PC-9 (cell line): Measurements from ENCODE around the gene HOXA5. TPM values are rescaled to one million over a fixed set of nuclear protein-coding genes. Genes with fewer than 3 reads are reported as not detected.

Experiments used
- BruUV-seq: library from RNA; stranded (reverse); fragments of 400-500 nt; replicated peaks from 2 replicates; lab custom pipeline; 2021; lab: Mats Ljungman, UMichigan
- CTCF ChIA-PET: fragments of 300-600 bp; sonication (Branson Sonifier 250); formaldehyde crosslinking; loops from one replicate; lab custom pipeline; 2022; ENCODE audit warnings: antibody characterized with exemption; lab: Charles Lee
- POLR2A ChIA-PET: fragments of 300-600 bp; sonication (Branson Sonifier 250); formaldehyde crosslinking; loops from one replicate; lab custom pipeline; 2022; ENCODE audit warnings: antibody characterized with exemption; ENCODE audit not compliant: unreplicated experiment; lab: Charles Lee
- DNase-seq, 2 experiments: peaks; one replicate each; pipeline versions ENCODE4 v3.0.0 to v3.0.0-alpha.2; 2015 to 2022; ENCODE audit warnings: mixed read lengths in 1 of 2
- H2AFZ ChIP-seq: fragments of 200-600 bp; sonication (generic); 2 replicates; pipeline ENCODE4 v1.8.1; 2017; ENCODE audit warnings: antibody characterized with exemption
- H3F3A ChIP-seq: fragments of 200-600 bp; sonication (generic); 2 replicates; pipeline ENCODE4 v1.8.1; 2017; ENCODE audit warnings: antibody characterized with exemption, mild to moderate bottlenecking, low read depth; ENCODE audit not compliant: insufficient read depth
- H3K27ac ChIP-seq: fragments of 200-600 bp; sonication (generic); 2 replicates; pipeline ENCODE4 v1.6.1; 2016; ENCODE audit warnings: mixed run types
- H3K27me3 ChIP-seq: fragments of 200-600 bp; sonication (generic); 2 replicates; pipeline ENCODE4 v1.6.1; 2016; ENCODE audit warnings: low read depth, mixed run types; ENCODE audit not compliant: insufficient read depth
- H3K36me3 ChIP-seq: fragments of 200-600 bp; sonication (generic); 2 replicates; pipeline ENCODE4 v1.6.1; 2016; ENCODE audit warnings: low read depth, mixed run types
- H3K4me1 ChIP-seq: fragments of 200-600 bp; sonication (generic); replicated peaks from 2 replicates; pipeline ENCODE4 v1.6.1; 2016; ENCODE audit warnings: mixed run types; ENCODE audit not compliant: insufficient read depth
- H3K4me2 ChIP-seq: fragments of 200-600 bp; sonication (generic); 2 replicates; pipeline ENCODE4 v1.6.1; 2017; ENCODE audit warnings: mixed run types
- H3K4me3 ChIP-seq: fragments of 200-600 bp; sonication (generic); 2 replicates; pipeline ENCODE4 v1.6.1; 2016; ENCODE audit warnings: mixed run types
- H3K79me2 ChIP-seq: fragments of 200-600 bp; sonication (generic); 2 replicates; pipeline ENCODE4 v1.6.1; 2017; ENCODE audit warnings: low read depth, mixed run types
- H3K9me2 ChIP-seq: fragments of 200-600 bp; sonication (generic); 2 replicates; pipeline ENCODE4 v1.8.1; 2017; ENCODE audit warnings: mild to moderate bottlenecking; ENCODE audit not compliant: insufficient read depth
- H3K9me3 ChIP-seq: fragments of 200-600 bp; sonication (generic); 2 replicates; pipeline ENCODE4 v1.8.1; 2016; ENCODE audit warnings: low read depth; ENCODE audit not compliant: insufficient read depth
- H4K20me1 ChIP-seq: fragments of 200-600 bp; sonication (generic); 2 replicates; pipeline ENCODE4 v1.8.1; 2017; ENCODE audit not compliant: insufficient read depth
- EZH2 ChIP-seq: fragments of 200-600 bp; sonication (generic); IDR thresholded peaks from 2 replicates; pipeline ENCODE4 v1.8.0; 2017; ENCODE audit warnings: antibody characterized with exemption, low read depth
- intact Hi-C: fragments of 100-400 bp; cut with micrococcal nuclease; formaldehyde crosslinking; loops from one replicate; pipeline ENCODE4 v1.10.0; 2022; ENCODE audit not compliant: unreplicated experiment
- total RNA-seq: library from RNA; stranded (reverse); gene quantifications from 2 replicates; pipeline ENCODE4 v1.2.3, GENCODE V29; 2021
- TF ChIP-seq, protein P1 (sequence below): fragments of 200-600 bp; sonication (generic); conservative IDR thresholded peaks from 2 replicates; pipeline ENCODE4 v1.6.1; 2017; ENCODE audit warnings: mixed run types, antibody characterized with exemption, mild to moderate bottlenecking, moderate library complexity

HOXA5 gene
- total RNA-seq, 1 experiment from 2014 or later = 1.0 TPM

DNA sequence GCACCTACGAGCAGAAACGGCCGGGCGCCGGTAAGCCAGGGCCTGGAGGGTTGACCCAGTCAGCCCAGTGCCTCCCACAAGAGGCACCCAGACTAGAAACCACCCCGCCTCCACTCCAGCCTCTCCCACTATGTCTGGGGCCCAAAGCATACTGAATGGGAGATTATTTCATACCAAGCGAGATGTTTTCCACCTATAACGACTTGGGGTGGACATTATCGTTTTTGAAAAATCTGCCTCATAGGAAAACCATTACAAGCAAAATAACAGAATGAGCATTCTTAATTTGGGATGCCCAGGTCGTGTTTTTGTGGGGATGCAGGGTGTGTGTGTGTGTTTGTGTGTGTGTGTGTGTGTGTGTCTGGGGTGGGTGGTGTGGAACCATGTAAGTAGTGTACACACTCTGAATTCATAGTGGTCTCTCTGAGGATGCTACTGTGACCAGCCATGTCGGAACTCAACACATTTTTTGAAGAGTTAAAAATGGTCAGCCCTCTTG lies 2.5 kb upstream of the HOXA5 start:
- no peak overlapping the region for H3K27ac ChIP-seq
- CTCF ChIA-PET = no interaction called here
- no peak overlapping the region for H3K4me3 ChIP-seq

DNA sequence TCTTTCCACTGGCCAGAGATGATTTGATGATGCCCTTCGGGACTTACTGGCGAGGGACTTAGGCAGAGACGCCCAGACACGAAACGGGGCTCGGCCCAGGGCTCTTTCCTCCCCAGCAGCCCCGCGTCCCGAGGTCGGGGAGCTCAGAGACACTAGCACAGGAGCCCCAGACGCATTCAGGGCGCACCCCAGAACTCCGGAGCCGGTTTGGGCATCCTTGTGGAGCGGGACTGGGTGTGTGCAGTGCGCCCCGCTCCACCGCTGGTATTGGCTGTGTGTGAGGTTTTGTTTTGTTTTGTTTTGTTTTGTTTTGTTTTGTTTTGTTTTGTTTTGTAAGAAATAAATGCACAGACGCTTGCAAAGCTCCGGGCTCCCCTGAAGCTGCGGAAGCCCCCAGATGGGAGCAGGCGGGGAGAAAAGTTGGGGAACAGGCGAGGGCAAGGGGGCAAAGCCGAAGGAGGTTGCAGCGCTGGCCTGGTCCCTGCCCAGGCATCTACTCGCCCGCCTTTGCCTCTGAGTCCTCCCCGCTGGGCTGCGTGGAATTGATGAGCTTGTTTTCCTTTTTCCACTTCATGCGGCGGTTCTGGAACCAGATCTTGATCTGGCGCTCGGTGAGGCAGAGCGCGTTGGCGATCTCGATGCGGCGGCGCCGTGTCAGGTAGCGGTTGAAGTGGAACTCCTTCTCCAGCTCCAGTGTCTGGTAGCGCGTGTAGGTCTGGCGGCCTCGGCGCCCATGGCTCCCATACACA lies 1.9 kb upstream of the HOXA5 start:
- H3K4me1 ChIP-seq = 0 out of 2 replicates have a peak, but pooled peaks cover 11% of the 10 kb centered on the region
- H3K4me3 ChIP-seq = no peak overlapping the region
- H3K27ac ChIP-seq = no peak overlapping the region
- H3K9me2 ChIP-seq = no peaks in the 10 kb centered on the region
- H4K20me1 ChIP-seq = no peaks in the 10 kb centered on the region
- H3K4me2 ChIP-seq = no peak overlapping the region
- POLR2A ChIA-PET = interaction anchor here (0.7 kb wide), 1 partner anchor 16 kb away, joined by 3 read pairs; no protein-coding TSS in a partner anchor
- BruUV-seq = no TSS peak
- H3K79me2 ChIP-seq = no peaks in the 10 kb centered on the region
- CTCF ChIA-PET = no interaction called here
- H3K9me3 ChIP-seq = no peaks in the 10 kb centered on the region
- no peaks in the 10 kb centered on the region for H3K36me3 ChIP-seq
- H3F3A ChIP-seq = peaks cover 4% of the 10 kb centered on the region; the same call in 1 of the 2 replicates
- H3K27me3 ChIP-seq = no peaks in the 10 kb centered on the region
- DNase-seq = no peak
- TF ChIP-seq, protein P1, sequence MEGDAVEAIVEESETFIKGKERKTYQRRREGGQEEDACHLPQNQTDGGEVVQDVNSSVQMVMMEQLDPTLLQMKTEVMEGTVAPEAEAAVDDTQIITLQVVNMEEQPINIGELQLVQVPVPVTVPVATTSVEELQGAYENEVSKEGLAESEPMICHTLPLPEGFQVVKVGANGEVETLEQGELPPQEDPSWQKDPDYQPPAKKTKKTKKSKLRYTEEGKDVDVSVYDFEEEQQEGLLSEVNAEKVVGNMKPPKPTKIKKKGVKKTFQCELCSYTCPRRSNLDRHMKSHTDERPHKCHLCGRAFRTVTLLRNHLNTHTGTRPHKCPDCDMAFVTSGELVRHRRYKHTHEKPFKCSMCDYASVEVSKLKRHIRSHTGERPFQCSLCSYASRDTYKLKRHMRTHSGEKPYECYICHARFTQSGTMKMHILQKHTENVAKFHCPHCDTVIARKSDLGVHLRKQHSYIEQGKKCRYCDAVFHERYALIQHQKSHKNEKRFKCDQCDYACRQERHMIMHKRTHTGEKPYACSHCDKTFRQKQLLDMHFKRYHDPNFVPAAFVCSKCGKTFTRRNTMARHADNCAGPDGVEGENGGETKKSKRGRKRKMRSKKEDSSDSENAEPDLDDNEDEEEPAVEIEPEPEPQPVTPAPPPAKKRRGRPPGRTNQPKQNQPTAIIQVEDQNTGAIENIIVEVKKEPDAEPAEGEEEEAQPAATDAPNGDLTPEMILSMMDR = no peak
- no peak for TF ChIP-seq EZH2
- intact Hi-C loops = no loop called here
- no peak overlapping the region for H2AFZ ChIP-seq

More for the DNA sequence above, 2.5 kb upstream of the HOXA5 start:
- H3K9me2 ChIP-seq = no peaks in the 10 kb centered on the region
- H3K9me3 ChIP-seq = no peaks in the 10 kb centered on the region
- no peaks in the 10 kb centered on the region for H3K27me3 ChIP-seq
- TF ChIP-seq EZH2 = no peak
- TF ChIP-seq, protein P1 = no peak
- H3F3A ChIP-seq = peaks cover 4% of the 10 kb centered on the region; the same call in 1 of the 2 replicates
- H3K4me1 ChIP-seq = 0 out of 2 replicates have a peak, but pooled peaks cover 11% of the 10 kb centered on the region
- DNase-seq = no peak
- no peaks in the 10 kb centered on the region for H3K79me2 ChIP-seq
- no peaks in the 10 kb centered on the region for H3K36me3 ChIP-seq
- POLR2A ChIA-PET = no interaction called here
- BruUV-seq = no TSS peak
- H3K4me2 ChIP-seq = no peak overlapping the region
- intact Hi-C loops = no loop called here
- no peaks in the 10 kb centered on the region for H4K20me1 ChIP-seq
- H2AFZ ChIP-seq = no peak overlapping the region

DNA sequence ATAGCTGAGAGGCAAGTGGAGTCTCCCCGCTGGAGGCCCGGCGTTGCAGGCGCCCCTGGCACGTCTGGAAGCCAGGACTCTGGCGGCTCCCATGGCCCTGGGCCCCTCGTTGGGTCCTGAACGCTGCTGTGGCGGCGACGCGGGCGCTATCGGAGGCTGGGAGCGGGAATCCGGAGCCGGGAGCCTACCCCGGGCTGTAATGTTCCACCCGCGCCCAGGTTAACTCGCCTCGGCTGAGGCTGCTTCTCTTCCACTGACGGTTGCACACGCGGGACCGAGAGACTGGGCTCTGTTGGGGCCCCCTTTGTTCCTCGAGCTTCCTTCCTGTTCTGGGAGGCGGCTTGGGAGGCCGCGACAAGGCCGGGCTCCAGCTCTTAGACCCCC lies 1.3 kb upstream of the HOXA5 start:
- no peak for TF ChIP-seq EZH2
- TF ChIP-seq, protein P1 = no peak
- Histone ChIP-seq H2AFZ (no peak overlapping the region), H3F3A (peaks cover 4% of the 10 kb centered on the region; the same call in 1 of the 2 replicates), H3K9me3 (no peaks in the 10 kb centered on the region), H3K36me3 (no peaks in the 10 kb centered on the region), H3K4me3 (no peak overlapping the region), H3K4me2 (no peak overlapping the region), H3K4me1 (0 out of 2 replicates have a peak, but pooled peaks cover 11% of the 10 kb centered on the region), H3K27me3 (no peaks in the 10 kb centered on the region), H3K79me2 (no peaks in the 10 kb centered on the region), H3K27ac (no peak overlapping the region), H4K20me1 (no peaks in the 10 kb centered on the region), H3K9me2 (no peaks in the 10 kb centered on the region)
- no TSS peak for BruUV-seq
- intact Hi-C loops = no loop called here
- DNase-seq = no peak
- CTCF ChIA-PET = no interaction called here
- POLR2A ChIA-PET = interaction anchor here (0.7 kb wide), 1 partner anchor 16 kb away, joined by 3 read pairs; no protein-coding TSS in a partner anchor
